B cell (primary cell): ENCODE results near the gene SHMT2. TPM values are rescaled to one million over a fixed set of nuclear protein-coding genes. Genes with fewer than 3 reads are reported as not detected.

Experiments used
- ATAC-seq: fragments of 200-7000 bp; cut with Tn5 transposase; one replicate; pipeline ENCODE4 v1.10.0; 2021; ENCODE audit warnings: low read depth, mild to moderate bottlenecking, moderate number of reproducible peaks, moderate library complexity
- CTCF ChIA-PET: fragments of 350-600 bp; sonication (Branson Sonifier 250); formaldehyde crosslinking; loops from one replicate; lab custom pipeline; 2021; ENCODE audit warnings: antibody characterized with exemption, inconsistent platforms; lab: Charles Lee
- POLR2A ChIA-PET: fragments of 350-600 bp; sonication (Branson Sonifier 250); formaldehyde crosslinking; loops from one replicate; lab custom pipeline; 2021; ENCODE audit warnings: antibody characterized with exemption; lab: Charles Lee
- DNase-seq: peaks from one replicate; pipeline ENCODE4 v3.0.0; 2013
- H2AFZ ChIP-seq: 2 replicates; pipeline ENCODE4 v1.6.1; 2012; ENCODE audit warnings: mild to moderate bottlenecking, low read depth, low read length; ENCODE audit not compliant: insufficient read depth, poor library complexity, severe bottlenecking
- H3K27ac ChIP-seq, 2 donors: 1 replicate in 1 of 2; 2 replicates in 1 of 2; pipeline ENCODE4 v1.5.1; 2012 to 2013; ENCODE audit warnings: low read length in 2 of 2, mild to moderate bottlenecking in 2 of 2, moderate library complexity in 1 of 2
- H3K27me3 ChIP-seq, 4 experiments: fragments of 200-600 bp in 1 of 4; sonication (generic) in 1 of 4; replicated peaks in 1 of 4; 1 replicate in 2 of 4; 2 replicates in 2 of 4; pipeline versions ENCODE4 v1.6.1 to v1.7.0; 2013 to 2016; ENCODE audit warnings: low read length in 3 of 4, mild to moderate bottlenecking in 2 of 4, mixed read lengths in 1 of 4, moderate library complexity in 1 of 4; ENCODE audit not compliant: insufficient read depth in 4 of 4, control insufficient read depth in 3 of 4; ENCODE audit errors: control extremely low read depth in 1 of 4
- H3K36me3 ChIP-seq, 2 experiments: replicated peaks in 1 of 2; 1 replicate in 1 of 2; 2 replicates in 1 of 2; pipeline versions ENCODE4 v1.6.1 to v1.7.1; 2013; ENCODE audit warnings: low read length in 1 of 2; ENCODE audit not compliant: insufficient read depth in 2 of 2, control insufficient read depth in 1 of 2; ENCODE audit errors: control extremely low read depth in 1 of 2, extremely low read depth in 1 of 2
- H3K4me1 ChIP-seq, 2 donors: fragments of 200-600 bp in 1 of 2; sonication (generic) in 1 of 2; 1 replicate in 1 of 2; 2 replicates in 1 of 2; pipeline versions ENCODE4 v1.5.1 to v1.6.1; 2013 to 2017; ENCODE audit warnings: low read length in 2 of 2; ENCODE audit not compliant: control insufficient read depth in 2 of 2, insufficient read depth in 2 of 2
- H3K4me2 ChIP-seq: replicated peaks from 2 replicates; pipeline ENCODE3; 2012; ENCODE audit warnings: mild to moderate bottlenecking, low read depth, low read length; ENCODE audit not compliant: poor library complexity, severe bottlenecking
- H3K4me3 ChIP-seq, 5 experiments: fragments of 200-600 bp in 1 of 5; sonication (generic) in 1 of 5; 1 replicate in 3 of 5; 2 replicates in 2 of 5; pipeline versions ENCODE4 v1.5.1 to v1.7.0; 2011 to 2016; ENCODE audit warnings: low read length in 4 of 5, mild to moderate bottlenecking in 4 of 5, low read depth in 2 of 5, control low read depth in 1 of 5, moderate library complexity in 1 of 5; ENCODE audit not compliant: insufficient read depth in 1 of 5; ENCODE audit errors: control extremely low read depth in 1 of 5, extremely low read depth in 1 of 5
- H3K79me2 ChIP-seq: fragments of 200-600 bp; sonication (generic); one replicate; pipeline ENCODE4 v1.6.0; 2016; ENCODE audit warnings: low read length; ENCODE audit not compliant: control insufficient read depth, insufficient read depth
- H3K9ac ChIP-seq: fragments of 200-600 bp; sonication (generic); 2 replicates; pipeline ENCODE4 v1.6.1; 2017; ENCODE audit warnings: mild to moderate bottlenecking, low read length, moderate library complexity
- H3K9me3 ChIP-seq, 3 donors: one replicate each; pipeline versions ENCODE4 v1.6.1 to v1.7.1; 2013; ENCODE audit warnings: low read length in 2 of 3; ENCODE audit not compliant: control insufficient read depth in 2 of 3, insufficient read depth in 1 of 3; ENCODE audit errors: control extremely low read depth in 1 of 3
- H4K20me1 ChIP-seq: 2 replicates; pipeline ENCODE4 v1.6.0; 2012; ENCODE audit warnings: mild to moderate bottlenecking, low read length; ENCODE audit not compliant: insufficient read depth, control insufficient read depth, poor library complexity, severe bottlenecking
- H3K27ac Mint-ChIP-seq: one replicate; pipeline ENCODE4 v1.8.0; 2021; ENCODE audit warnings: mixed read lengths
- H3K27me3 Mint-ChIP-seq: one replicate; pipeline ENCODE4 v1.8.0; 2021; ENCODE audit warnings: mixed read lengths
- H3K4me1 Mint-ChIP-seq: one replicate; pipeline ENCODE4 v1.8.0; 2021; ENCODE audit warnings: mixed read lengths
- H3K4me3 Mint-ChIP-seq: one replicate; pipeline ENCODE4 v1.8.0; 2021; ENCODE audit warnings: mixed read lengths
- H3K9me3 Mint-ChIP-seq: one replicate; pipeline ENCODE4 v1.8.0; 2022; ENCODE audit warnings: mixed read lengths; ENCODE audit not compliant: insufficient read depth
- CTCF ChIP-seq: fragments of 200-600 bp; IDR thresholded peaks from one replicate; pipeline ENCODE4 v1.8.0; 2022; ENCODE audit warnings: antibody characterized with exemption, mild to moderate bottlenecking
- EZH2 ChIP-seq: IDR thresholded peaks from 2 replicates; pipeline ENCODE4 v1.6.1; 2012; ENCODE audit warnings: borderline replicate concordance, low read depth, mild to moderate bottlenecking, moderate library complexity, low read length; ENCODE audit not compliant: insufficient read depth, poor library complexity, severe bottlenecking
- WGBS: methylation state at CpG from one replicate; pipeline ENCODE4 v1.1.5; 2013; ENCODE audit warnings: missing lambda C conversion rate; ENCODE audit not compliant: insufficient coverage; 5-methylcytosine and 5-hydroxymethylcytosine counted together
- intact Hi-C: fragments of 100-400 bp; cut with micrococcal nuclease; formaldehyde crosslinking; loops from one replicate; pipeline ENCODE4 v1.10.0; 2022
- polyA plus RNA-seq: library from polyadenylated mRNA; depleted of rRNA; stranded (reverse); fragments of >200 nt; gene quantifications from 2 replicates; pipeline ENCODE4 v1.2.3, GENCODE V29; 2012
- total RNA-seq, 2 donors: library from RNA; stranded (reverse); fragments of 120-200 nt in 1 of 2; gene quantifications; 1 replicate in 1 of 2; 2 replicates in 1 of 2; pipeline versions ENCODE4 v1.2.3 to v1.2.4, GENCODE V29; 2013 to 2022

SHMT2 gene
- total and polyA plus RNA-seq, 2 donors (not counting 1 experiment from before 2014, with no cell fraction given), result 166 to 236 TPM

DNA sequence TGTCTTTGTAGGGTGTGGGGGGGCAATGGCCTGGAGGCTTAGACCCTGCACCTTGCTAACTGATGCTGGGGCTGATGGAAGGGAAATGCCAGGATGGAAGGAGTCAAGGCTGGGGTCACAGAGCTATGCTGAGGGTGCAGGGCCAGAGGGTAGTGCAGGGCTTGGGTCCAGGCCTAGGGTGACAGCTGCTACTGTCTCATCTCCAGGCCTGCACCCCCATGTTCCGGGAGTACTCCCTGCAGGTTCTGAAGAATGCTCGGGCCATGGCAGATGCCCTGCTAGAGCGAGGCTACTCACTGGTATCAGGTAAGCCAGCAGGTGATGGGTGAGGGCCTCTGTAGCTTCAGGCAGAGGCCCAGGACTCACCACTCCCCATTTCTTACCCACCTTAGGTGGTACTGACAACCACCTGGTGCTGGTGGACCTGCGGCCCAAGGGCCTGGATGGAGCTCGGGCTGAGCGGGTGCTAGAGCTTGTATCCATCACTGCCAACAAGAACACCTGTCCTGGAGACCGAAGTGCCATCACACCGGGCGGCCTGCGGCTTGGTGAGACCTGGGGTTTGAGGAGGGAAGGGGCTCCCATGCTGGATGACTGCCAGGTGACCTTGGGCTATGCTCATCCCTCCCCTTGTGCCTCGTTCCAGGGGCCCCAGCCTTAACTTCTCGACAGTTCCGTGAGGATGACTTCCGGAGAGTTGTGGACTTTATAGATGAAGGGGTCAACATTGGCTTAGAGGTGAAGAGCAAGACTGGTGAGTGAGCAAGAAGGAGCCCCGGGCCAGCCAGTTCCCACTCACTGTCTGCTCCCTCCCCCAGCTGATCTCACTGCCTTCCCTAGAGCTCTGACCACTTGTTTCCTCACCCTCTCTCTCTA lies 4.1 kb downstream of the SHMT2 start:
- peaks cover 93% of the 10 kb centered on the region for H3K4me1 Mint-ChIP-seq
- no peaks in the 10 kb centered on the region for H3K9me3 Mint-ChIP-seq
- H3K27ac ChIP-seq, result peak overlapping the region; percentile 86 to 88
- H3K4me3 Mint-ChIP-seq, result peak overlapping the region; percentile 88
- peak overlapping the region; percentile 50 for H3K9ac ChIP-seq
- H3K27me3 ChIP-seq, result peaks cover 0 to 31% (median 12%) of the 10 kb centered on the region in 4 experiments
- H3K4me2 ChIP-seq, result peak overlapping the region; percentile 84
- peaks cover 0 to 11% (median 0%) of the 10 kb centered on the region in 3 donors for H3K9me3 ChIP-seq
- peak overlapping the region in 1 of 5 experiments; percentile 56 for H3K4me3 ChIP-seq
- H3K36me3 ChIP-seq, result peaks cover 0 to 37% of the 10 kb centered on the region in 2 experiments
- ChIA-PET CTCF (interaction anchor here (12.0 to 31.1 kb wide), 3 partner anchors 5 to 18 kb away, joined by 360 to 838 read pairs (median 360); partner anchors contain the start of genes NXPH4 and SHMT2), POLR2A (interaction anchor here (1.3 to 11.2 kb wide), 2 partner anchors 9 kb away, joined by 4 to 89 read pairs; no protein-coding TSS in a partner anchor)
- TF ChIP-seq EZH2 (no peak), CTCF (no peak)
- WGBS, result 100% methylated on average over 8 of the region's 15 CpGs
- DNase-seq, result no peak
- peaks cover 44% of the 10 kb centered on the region for H3K79me2 ChIP-seq
- no peak overlapping the region for H2AFZ ChIP-seq
- peaks cover 72 to 85% of the 10 kb centered on the region in 2 donors for H3K4me1 ChIP-seq
- peaks cover 15% of the 10 kb centered on the region for H4K20me1 ChIP-seq
- H3K27me3 Mint-ChIP-seq, result peaks cover 8% of the 10 kb centered on the region
- ATAC-seq, result no peak
- intact Hi-C loops, result loop anchor here (1.0 to 10.0 kb wide), 2 partner anchors 7 to 479 kb away; partner anchors contain the start of gene PRIM1
- H3K27ac Mint-ChIP-seq, result peak overlapping the region; percentile 100
